K562 (cell line): ENCODE results near the gene CLTC. TPM values are rescaled to one million over a fixed set of nuclear protein-coding genes. Genes with fewer than 3 reads are reported as not detected.

Source experiments
- BDP1 ChIP-seq: IDR thresholded peaks from 3 replicates; pipeline ENCODE4 v1.6.1; 2011; ENCODE audit not compliant: insufficient read length, insufficient read depth
- ETV1 ChIP-seq: fragments of 450-650 bp; conservative IDR thresholded peaks from 2 replicates; pipeline ENCODE4 v1.6.1; 2016; ENCODE audit warnings: missing genetic modification characterization, control low read depth, low read depth, missing compliant biosample characterization
- FOS ChIP-seq: IDR thresholded peaks from 3 replicates; pipeline ENCODE4 v1.6.1; 2011; ENCODE audit not compliant: insufficient read length; ENCODE audit errors: extremely low read depth
- HSF4 ChIP-seq: fragments of 250-450 bp; sonication (Bioruptor Pico); IDR thresholded peaks from 2 replicates; pipeline ENCODE4 v2.1.2; 2022; ENCODE audit warnings: mild to moderate bottlenecking, moderate library complexity, borderline replicate concordance
- KDM5B ChIP-seq: fragments of 200-600 bp; sonication (generic); IDR thresholded peaks from 2 replicates; pipeline ENCODE4 v1.6.1; 2012; ENCODE audit warnings: low read depth, mild to moderate bottlenecking, moderate library complexity, low read length, control low read depth, inconsistent platforms; ENCODE audit not compliant: insufficient replicate concordance
- LARP7 ChIP-seq: fragments of 450-650 bp; IDR thresholded peaks from 2 replicates; pipeline ENCODE4 v1.6.1; 2016
- MCM5 ChIP-seq: fragments of 450-650 bp; IDR thresholded peaks from 2 replicates; pipeline ENCODE4 v1.6.1; 2016; ENCODE audit warnings: low read depth
- PBX2 ChIP-seq, 2 experiments: IDR thresholded peaks in 1 of 2; conservative IDR thresholded peaks in 1 of 2; 2 replicates each; pipeline ENCODE4 v1.6.1; 2016; ENCODE audit warnings: low read depth in 2 of 2, mild to moderate bottlenecking in 1 of 2, missing compliant biosample characterization in 1 of 2, missing genetic modification characterization in 1 of 2, moderate library complexity in 1 of 2
- REST ChIP-seq, 2 experiments: fragments of 450-650 bp; formaldehyde crosslinking in 1 of 2; IDR thresholded peaks; 2 replicates each; pipeline versions ENCODE4 v1.4.0 to v1.6.1; 2014 to 2020; ENCODE audit warnings: mild to moderate bottlenecking in 2 of 2, borderline replicate concordance in 1 of 2, low read depth in 1 of 2
- YY1 ChIP-seq, 3 experiments: IDR thresholded peaks; 2 replicates each; pipeline ENCODE4 v1.6.1; 2011; ENCODE audit warnings: low read length in 2 of 3, mild to moderate bottlenecking in 2 of 3, moderate library complexity in 2 of 3, borderline replicate concordance in 1 of 3, control low read depth in 1 of 3, low read depth in 1 of 3; ENCODE audit not compliant: insufficient read depth in 3 of 3, insufficient replicate concordance in 2 of 3, control insufficient read depth in 1 of 3, insufficient read length in 1 of 3; ENCODE audit errors: extremely low read depth in 1 of 3
- ZNF124 ChIP-seq: sonication (generic); formaldehyde crosslinking; IDR thresholded peaks from 2 replicates; pipeline ENCODE4 v1.8.1; 2022; ENCODE audit warnings: missing genetic modification reagents
- ZNF41 ChIP-seq: fragments of 250-450 bp; sonication (Bioruptor Pico); conservative IDR thresholded peaks from 2 replicates; pipeline ENCODE4 v1.4.0; 2020; ENCODE audit warnings: mild to moderate bottlenecking
- ZNF512 ChIP-seq: IDR thresholded peaks from 2 replicates; pipeline ENCODE4 v1.6.1; 2016; ENCODE audit warnings: missing genetic modification characterization, missing compliant biosample characterization
- polyA plus RNA-seq, 8 experiments: library from polyadenylated mRNA; depleted of rRNA in 4 of 8; stranded (reverse) in 5 of 8; unstranded in 3 of 8; fragments of >200 nt; fragmentation: Nextera tagmentation in 2 of 8; fragmentation: Illumina TruSeq in 1 of 8; extraction: Ambion mirVana in 2 of 8; extraction: Trizol in 1 of 8; gene quantifications; 2 replicates each; pipeline versions ENCODE4 v1.2.1 to v1.2.3, GENCODE V29; 2011 to 2014; ENCODE audit warnings: inconsistent platforms in 1 of 8, missing spikeins in 1 of 8
- total RNA-seq, 7 experiments: library from RNA; depleted of rRNA in 6 of 7; stranded (reverse); fragments of >200 nt in 6 of 7; fragmentation: Illumina TruSeq in 2 of 7; extraction: Trizol in 2 of 7; gene quantifications; 2 replicates each; pipeline versions ENCODE4 v1.2.1 to v1.2.3, GENCODE V29; 2011 to 2021; ENCODE audit warnings: low replicate concordance in 1 of 7

Gene CLTC
- total and polyA plus RNA-seq, 9 of the 15 experiments (the other 6 are each of a cell fraction or from before 2014, with no cell fraction given) = 115 to 267 (median 174) TPM

- TF ChIP-seq PBX2 (CRISPR knock-in tag; IDR thresholded peaks at IDR 0.05; ENCODE audit: low read depth) = no peak
- TF ChIP-seq PBX2 (tag; conservative IDR thresholded peaks at IDR 0.05; ENCODE audit: low read depth) = 0 out of 2 replicates have a peak, but pooled peaks have one; percentile 5
- TF ChIP-seq REST (IDR thresholded peaks at IDR 0.05; ENCODE audit: borderline replicate concordance) = peak; percentile 9; the same call in 1 of the 2 replicates
- no peak for TF ChIP-seq REST (CRISPR knock-in tag; IDR thresholded peaks at IDR 0.05; ENCODE audit: low read depth)
- TF ChIP-seq LARP7 = 0 out of 2 replicates have a peak, but pooled peaks have one; percentile 17
- TF ChIP-seq ETV1 (tag) = peak; percentile 100
- TF ChIP-seq HSF4 (CRISPR knock-in tag) = no peak
- TF ChIP-seq FOS = no peak
- no peak for TF ChIP-seq ZNF41
- TF ChIP-seq YY1 (IDR thresholded peaks at IDR 0.05; ENCODE audit: borderline replicate concordance in 1 of 3, control insufficient read depth in 1 of 3, extremely low read depth in 1 of 3, insufficient read depth in 3 of 3, insufficient read length in 1 of 3, insufficient replicate concordance in 2 of 3, low read depth in 1 of 3, low read length in 2 of 3) = peak; percentile 71 to 95 (median 92)
- peak; percentile 75 for TF ChIP-seq KDM5B
- no peak for TF ChIP-seq ZNF512 (tag)
- TF ChIP-seq ZNF124 (CRISPR knock-in tag) = no peak
- TF ChIP-seq BDP1 = no peak
- TF ChIP-seq MCM5 = no peak
These were observed at the start of gene CLTC (continued) for GRCh38 chr17:59619298-59620063.
